Heart right ventricle (tissue), 16 donors: ENCODE data around the gene STX7. TPM values are rescaled to one million over a fixed set of nuclear protein-coding genes. Genes with fewer than 3 reads are reported as not detected.

Experiments
- ATAC-seq, 8 donors: fragments of 200-7000 bp; cut with Tn5 transposase; one replicate each; pipeline ENCODE4 v1.9.1; 2020; ENCODE audit warnings: mild to moderate bottlenecking in 8 of 8, moderate library complexity in 8 of 8, moderate number of reproducible peaks in 1 of 8
- DNase-seq, 2 donors: peaks; one replicate each; pipeline ENCODE4 v3.0.0-alpha.2; 2020
- H3K27ac ChIP-seq, 10 donors: fragments of 200-600 bp; sonication (generic) in 2 of 10; one replicate each; pipeline versions ENCODE4 v1.5.0 to v1.8.0; 2020 to 2022; ENCODE audit warnings: mild to moderate bottlenecking in 3 of 10
- H3K27me3 ChIP-seq, 7 donors: fragments of 200-600 bp; one replicate each; pipeline ENCODE4 v1.8.0; 2021 to 2022; ENCODE audit warnings: mild to moderate bottlenecking in 2 of 7
- H3K36me3 ChIP-seq, 9 donors: fragments of 200-600 bp; sonication (generic) in 1 of 9; one replicate each; pipeline versions ENCODE4 v1.5.0 to v1.8.0; 2020 to 2022; ENCODE audit warnings: mild to moderate bottlenecking in 2 of 9
- H3K4me1 ChIP-seq, 9 donors: fragments of 200-600 bp; sonication (generic) in 1 of 9; one replicate each; pipeline versions ENCODE4 v1.5.0 to v1.8.0; 2020 to 2022; ENCODE audit warnings: mild to moderate bottlenecking in 4 of 9
- H3K4me3 ChIP-seq, 10 donors: fragments of 200-600 bp; sonication (generic) in 2 of 10; one replicate each; pipeline versions ENCODE4 v1.5.0 to v1.8.0; 2020 to 2022; ENCODE audit warnings: mild to moderate bottlenecking in 7 of 10, moderate library complexity in 2 of 10
- H3K9me3 ChIP-seq, 11 donors: fragments of 200-600 bp in 10 of 11; sonication (generic) in 2 of 11; one replicate each; pipeline versions ENCODE4 v1.5.0 to v1.8.0; 2013 to 2022; ENCODE audit warnings: mild to moderate bottlenecking in 2 of 11, control low read depth in 1 of 11, moderate library complexity in 1 of 11
- WGBS, 2 donors: extraction: QIAGEN DNeasy Blood & Tissue Kit; methylation state at CpG; one replicate each; pipeline ENCODE4 v1.1.7; 2013; ENCODE audit warnings: inconsistent platforms in 1 of 2; 5-methylcytosine and 5-hydroxymethylcytosine counted together
- intact Hi-C, 10 donors: fragments of 100-400 bp; cut with DNase I; formaldehyde crosslinking; loops; one replicate each; pipeline versions ENCODE4 v1.11.1 to v1.14.2; 2022
- polyA plus RNA-seq, 2 donors: library from polyadenylated mRNA; stranded (reverse); fragments of 200-250 nt; gene quantifications; one replicate each; pipeline ENCODE4 v1.2.3, GENCODE V29; 2013
- total RNA-seq, 10 donors: library from RNA; stranded (reverse); fragmentation: NEBNext Ultra II Directional in 3 of 10; extraction: Animal tissue kit (Norgen Biotek cat#: 25700) in 3 of 10; gene quantifications; one replicate each; pipeline versions ENCODE4 v1.2.1 to v1.2.4, GENCODE V29; 2021 to 2023
- TF ChIP-seq, protein P1 (sequence below), 9 donors: fragments of 200-600 bp; sonication (generic) in 2 of 9; IDR thresholded peaks; one replicate each; pipeline versions ENCODE4 v1.5.0 to v1.8.0; 2021 to 2022; ENCODE audit warnings: antibody characterized with exemption in 9 of 9, mild to moderate bottlenecking in 5 of 9, moderate library complexity in 1 of 9
- donor health status: Arrhythmogenic right ventricular cardiomyopathy.
- donor health status: ischemic (EF 13 %, LVEDD 7.1; RV severe dilation, severe dysfunction).
- donor health status: healthy with polysubstance abuse.
- donor health status: DM: no; HTN: yes; CAD: no.
- donor health status: DM: no; HTN: no; CAD: no.
- donor health status: ischemic (EF 25% LVEDD 6.9; RV normal size, moderate dysfunction).
- donor health status: ischemic (EF 25% LVEDD 5.7; RV mildly dilated, moderate dysfunction).
- donor health status: healthy.
- donor health status: DM: yes; HTN: yes; CAD: no.
- donor health status: Ischemic cardiomyopathy.
- donor health status: ischemic (EF 35%, LVEDD 5.7; RV mildly dilated, moderate dysfunction).
- donor health status: nonischemic (EF 11% LVEDD 7.7; RV severe dilation, severe dysfunction).
- donor health status: DM: yes; HTN: yes; CAD: no.
- donor health status: PGD.
- donor health status: ischemic (EF 29% LVEDD 5.4; RV normal size, mild dysfunction).
- donor health status: nonischemic (EF 23%, LVEDD 6.1; RV moderate dilation, normal function).

The STX7 gene
- total and polyA plus RNA-seq, 12 donors, result 6.4 to 71.4 (median 59.3) TPM

DNA sequence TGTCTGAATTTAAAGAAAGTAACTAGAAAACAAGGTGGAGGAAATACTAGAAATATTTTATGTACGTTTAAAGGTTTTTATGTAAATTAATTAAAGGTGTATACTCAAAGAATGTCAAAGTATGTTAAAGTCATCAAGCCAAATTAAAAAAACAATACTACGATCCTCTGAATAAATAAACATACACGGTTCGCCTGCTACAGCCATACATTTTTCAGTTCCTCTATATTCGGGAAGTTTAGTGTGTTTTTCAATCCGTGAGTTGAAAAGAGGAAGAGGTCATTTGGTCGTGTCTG, 626 bp downstream of the STX7 start:
- Histone ChIP-seq H3K9me3 (no peaks in the 10 kb centered on the region), H3K36me3 (peaks cover 0 to 13% (median 0%) of the 10 kb centered on the region in 9 donors), H3K27me3 (no peaks in the 10 kb centered on the region), H3K4me3 (peak overlapping the region; percentile 53 to 87 (median 78)), H3K4me1 (peaks cover 0 to 64% (median 36%) of the 10 kb centered on the region in 9 donors), H3K27ac (peak overlapping the region; percentile 59 to 95 (median 84))
- intact Hi-C loops, result loop anchor here in 3 of 10 donors (5.0 to 10.0 kb wide), 2 partner anchors 283 to 300 kb away; partner anchors contain the start of genes SLC18B1 (in 2 of the 3) and RPS12 (in 1 of the 3)
- DNase-seq (no peak), ATAC-seq (no peak)
- TF ChIP-seq, protein P1, sequence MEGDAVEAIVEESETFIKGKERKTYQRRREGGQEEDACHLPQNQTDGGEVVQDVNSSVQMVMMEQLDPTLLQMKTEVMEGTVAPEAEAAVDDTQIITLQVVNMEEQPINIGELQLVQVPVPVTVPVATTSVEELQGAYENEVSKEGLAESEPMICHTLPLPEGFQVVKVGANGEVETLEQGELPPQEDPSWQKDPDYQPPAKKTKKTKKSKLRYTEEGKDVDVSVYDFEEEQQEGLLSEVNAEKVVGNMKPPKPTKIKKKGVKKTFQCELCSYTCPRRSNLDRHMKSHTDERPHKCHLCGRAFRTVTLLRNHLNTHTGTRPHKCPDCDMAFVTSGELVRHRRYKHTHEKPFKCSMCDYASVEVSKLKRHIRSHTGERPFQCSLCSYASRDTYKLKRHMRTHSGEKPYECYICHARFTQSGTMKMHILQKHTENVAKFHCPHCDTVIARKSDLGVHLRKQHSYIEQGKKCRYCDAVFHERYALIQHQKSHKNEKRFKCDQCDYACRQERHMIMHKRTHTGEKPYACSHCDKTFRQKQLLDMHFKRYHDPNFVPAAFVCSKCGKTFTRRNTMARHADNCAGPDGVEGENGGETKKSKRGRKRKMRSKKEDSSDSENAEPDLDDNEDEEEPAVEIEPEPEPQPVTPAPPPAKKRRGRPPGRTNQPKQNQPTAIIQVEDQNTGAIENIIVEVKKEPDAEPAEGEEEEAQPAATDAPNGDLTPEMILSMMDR (IDR thresholded peaks at IDR 0.05), result no peak
- WGBS, 2 donors, result 0 to 1% methylated on average over 7 of the region's 7 CpGs

DNA sequence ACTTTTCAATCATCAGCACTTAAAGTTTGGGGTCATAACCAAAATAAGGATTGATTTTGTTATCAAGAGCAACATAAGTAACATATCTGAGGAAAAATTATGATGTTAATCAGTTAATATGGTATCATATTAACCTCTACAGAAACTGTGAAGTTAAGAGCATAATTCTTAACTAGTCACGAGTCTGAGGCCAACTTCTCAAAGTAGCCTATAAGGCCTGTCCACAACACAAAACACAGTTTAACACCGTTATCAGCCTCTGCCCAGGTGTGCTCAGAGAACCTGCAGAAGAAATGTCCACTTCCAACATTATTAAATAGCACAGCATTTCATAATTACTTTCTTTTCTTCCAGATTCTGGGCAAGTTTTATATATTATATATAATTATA, 1.1 kb downstream of the STX7 start:
- TF ChIP-seq, protein P1 (IDR thresholded peaks at IDR 0.05), result no peak
- peak overlapping the region in 7 of 10 donors; percentile 80 to 95 (median 87) for H3K27ac ChIP-seq
- intact Hi-C loops, result loop anchor here in 3 of 10 donors (5.0 to 10.0 kb wide), 2 partner anchors 283 to 300 kb away; partner anchors contain the start of genes SLC18B1 (in 2 of the 3) and RPS12 (in 1 of the 3)

DNA sequence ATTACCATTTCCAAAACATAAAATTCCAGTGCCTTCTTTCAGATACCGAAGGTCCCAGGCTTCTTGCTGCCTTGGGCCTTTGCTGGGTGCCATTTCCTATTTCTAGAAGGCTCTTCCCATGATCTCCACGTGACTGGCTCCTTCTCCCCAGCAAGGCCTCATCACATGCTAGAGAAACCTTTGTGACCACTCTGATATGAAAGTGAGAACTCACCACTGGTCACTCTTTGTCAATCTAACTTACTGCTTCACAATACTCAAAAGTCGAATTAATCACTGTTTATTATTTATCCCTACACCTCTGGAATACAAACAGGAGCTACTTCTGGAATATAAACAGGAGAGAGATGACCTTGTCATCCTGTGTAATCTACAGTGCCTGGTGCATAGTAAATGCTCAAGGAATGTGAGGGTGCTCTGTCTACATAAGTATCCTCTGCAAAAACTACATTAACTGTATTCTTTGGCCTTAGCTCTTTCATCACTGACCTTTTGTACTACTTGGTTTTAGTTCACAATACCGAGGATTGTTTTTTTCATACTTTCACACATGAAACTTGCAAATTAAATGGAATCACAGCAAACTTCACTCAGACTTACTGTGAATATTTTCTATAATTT, 1.6 kb downstream of the STX7 start:
- intact Hi-C loops, result loop anchor here in 3 of 10 donors (5.0 to 10.0 kb wide), 2 partner anchors 283 to 301 kb away; partner anchors contain the start of genes SLC18B1 (in 2 of the 3) and RPS12 (in 1 of the 3)
- ATAC-seq, result no peak
- TF ChIP-seq, protein P1 (IDR thresholded peaks at IDR 0.05), result no peak
- H3K36me3 ChIP-seq, result peaks cover 0 to 13% (median 0%) of the 10 kb centered on the region in 9 donors
- peak overlapping the region in 4 of 10 donors; percentile 80 to 92 (median 86) for H3K27ac ChIP-seq
- 48 to 53% methylated on average over 4 of the region's 4 CpGs for WGBS, 2 donors
- peaks cover 0 to 69% (median 38%) of the 10 kb centered on the region in 9 donors for H3K4me1 ChIP-seq
- no peaks in the 10 kb centered on the region for H3K9me3 ChIP-seq
- H3K4me3 ChIP-seq, result peak overlapping the region in 8 of 10 donors; percentile 53 to 87 (median 80)
- DNase-seq, result no peak
- H3K27me3 ChIP-seq, result no peaks in the 10 kb centered on the region

More for the DNA sequence above, 1.1 kb downstream of the STX7 start:
- ATAC-seq (no peak), DNase-seq (no peak)
- H3K27me3 ChIP-seq, result no peaks in the 10 kb centered on the region
- H3K9me3 ChIP-seq, result no peaks in the 10 kb centered on the region
- peaks cover 0 to 13% (median 0%) of the 10 kb centered on the region in 9 donors for H3K36me3 ChIP-seq
- 27 to 30% methylated on average over 2 of the region's 2 CpGs for WGBS, 2 donors
- H3K4me3 ChIP-seq, result peak overlapping the region; percentile 53 to 87 (median 78)
- H3K4me1 ChIP-seq, result peaks cover 0 to 64% (median 36%) of the 10 kb centered on the region in 9 donors

DNA sequence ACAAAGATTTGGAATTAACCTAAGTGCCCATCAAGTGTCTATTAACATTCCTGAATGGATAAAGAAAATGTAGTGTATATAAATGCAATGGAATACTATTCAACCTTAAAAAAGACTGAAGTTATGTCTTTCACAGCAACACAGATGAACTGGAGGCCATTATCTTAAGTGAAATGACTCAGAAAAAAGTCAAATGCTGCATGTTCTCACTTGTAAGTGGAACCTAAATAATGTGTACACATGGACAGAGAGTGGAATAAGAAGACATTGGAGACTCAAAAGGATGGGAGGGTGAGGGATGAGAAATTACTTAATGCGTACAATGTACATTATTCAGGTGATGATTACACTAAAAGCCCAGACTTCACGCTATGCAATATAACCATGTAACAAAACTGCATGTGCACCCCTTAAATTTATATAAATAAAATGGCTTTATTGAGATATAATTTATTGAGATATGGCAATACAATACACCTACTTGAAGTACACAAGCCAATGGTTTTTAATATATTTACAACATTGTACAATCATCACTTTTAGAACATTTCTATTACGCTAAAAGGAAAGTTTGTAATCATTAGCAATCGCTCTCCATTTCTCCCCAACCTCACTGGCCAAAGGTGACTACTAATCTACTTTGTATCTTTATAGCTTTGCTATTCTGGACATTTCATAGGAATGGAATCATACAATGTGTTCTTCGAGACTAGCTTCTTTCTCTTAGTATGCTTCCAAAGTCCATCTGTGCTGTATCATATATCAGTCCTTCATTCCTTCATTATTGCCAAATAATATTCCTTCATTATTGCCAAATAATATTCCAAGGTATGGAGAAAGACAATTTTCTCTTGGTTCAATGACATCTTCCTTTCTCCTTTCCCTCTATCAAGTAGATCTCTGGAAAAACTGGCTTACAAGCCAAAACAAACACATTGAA, 5.8 kb downstream of the STX7 start:
- DNase-seq, result no peak
- WGBS, 2 donors, result 97 to 98% methylated on average over 5 of the region's 5 CpGs
- TF ChIP-seq, protein P1 (IDR thresholded peaks at IDR 0.05), result no peak
- Histone ChIP-seq H3K4me1 (peaks cover 5 to 77% (median 65%) of the 10 kb centered on the region in 9 donors), H3K27me3 (no peaks in the 10 kb centered on the region), H3K4me3 (no peak overlapping the region), H3K9me3 (no peaks in the 10 kb centered on the region), H3K36me3 (peaks cover 0 to 25% (median 11%) of the 10 kb centered on the region in 9 donors), H3K27ac (no peak overlapping the region)
- ATAC-seq, result no peak
- intact Hi-C loops, result no loop called here
